Lung (tissue), 12 donors: ENCODE data around the gene AP2A2. TPM values are rescaled to one million over a fixed set of nuclear protein-coding genes. Genes with fewer than 3 reads are reported as not detected.

Source experiments
- ATAC-seq: fragments of 200-7000 bp; cut with Tn5 transposase; one replicate; pipeline ENCODE4 v1.9.1; 2020; ENCODE audit warnings: moderate number of reproducible peaks; ENCODE audit not compliant: insufficient read depth, low FRiP score
- DNase-seq, 3 donors: peaks; one replicate each; pipeline ENCODE4 v3.0.0-alpha.2; 2013 to 2017
- H3K27ac ChIP-seq, 2 donors: one replicate each; pipeline ENCODE4 v1.5.1; 2013; ENCODE audit warnings: mild to moderate bottlenecking in 2 of 2, moderate library complexity in 2 of 2, control low read depth in 1 of 2, inconsistent platforms in 1 of 2, low read depth in 1 of 2, low read length in 1 of 2
- H3K27me3 ChIP-seq, 3 donors: one replicate each; pipeline ENCODE4 v1.5.1; 2013; ENCODE audit warnings: low read length in 2 of 3; ENCODE audit not compliant: control insufficient read depth in 3 of 3, insufficient read depth in 3 of 3
- H3K36me3 ChIP-seq, 4 donors: one replicate each; pipeline ENCODE4 v1.5.1; 2013; ENCODE audit warnings: low read length in 4 of 4, mild to moderate bottlenecking in 1 of 4, moderate library complexity in 1 of 4; ENCODE audit not compliant: control insufficient read depth in 4 of 4, insufficient read depth in 4 of 4
- H3K4me1 ChIP-seq, 5 donors: one replicate each; pipeline ENCODE4 v1.5.1; 2013; ENCODE audit warnings: low read length in 5 of 5, mild to moderate bottlenecking in 2 of 5, moderate library complexity in 1 of 5; ENCODE audit not compliant: control insufficient read depth in 5 of 5, insufficient read depth in 5 of 5
- H3K4me3 ChIP-seq: one replicate; pipeline ENCODE4 v1.5.1; 2013; ENCODE audit warnings: mild to moderate bottlenecking, control low read depth, moderate library complexity
- H3K9ac ChIP-seq, 2 donors: one replicate each; pipeline ENCODE4 v1.5.1; 2013; ENCODE audit warnings: low read length in 2 of 2, control low read depth in 1 of 2; ENCODE audit not compliant: insufficient read depth in 1 of 2
- H3K9me3 ChIP-seq, 4 donors: one replicate each; pipeline ENCODE4 v1.5.1; 2013; ENCODE audit warnings: low read length in 3 of 4, mild to moderate bottlenecking in 1 of 4, moderate library complexity in 1 of 4; ENCODE audit not compliant: control insufficient read depth in 4 of 4, insufficient read depth in 3 of 4
- CTCF ChIP-seq: IDR thresholded peaks from 2 replicates; pipeline ENCODE4 v1.5.1; 2012; ENCODE audit warnings: mild to moderate bottlenecking; ENCODE audit errors: control extremely low read depth, extremely low read depth
- WGBS, 2 donors: extraction: QIAGEN DNeasy Blood & Tissue Kit; methylation state at CpG; one replicate each; pipeline ENCODE4 v1.1.7; 2013; 5-methylcytosine and 5-hydroxymethylcytosine counted together
- polyA plus RNA-seq, 2 donors: library from polyadenylated mRNA; stranded (reverse); fragments of 200-250 nt; gene quantifications; one replicate each; pipeline ENCODE4 v1.2.1, GENCODE V29; 2013
- total RNA-seq, 2 donors: library from RNA; depleted of rRNA in 1 of 2; stranded (reverse); fragments of >200 nt in 1 of 2; gene quantifications; one replicate each; pipeline ENCODE4 v1.2.1, GENCODE V29; 2014 to 2021
- donor health status: control.
- donor health status: control.
- donor health status: Bipolar disorder and iron deficiency.
- donor health status: healthy.
- donor health status: DM: yes; HTN: yes; CAD: no.

The AP2A2 gene
- total and polyA plus RNA-seq, 4 donors = 33.8 to 93.2 (median 54.4) TPM

GRCh38 chr11:1002406-1002984 lies 76.8 kb downstream of the AP2A2 start:
- no peaks in the 10 kb centered on the region for H3K27me3 ChIP-seq
- H3K36me3 ChIP-seq = peaks cover 0 to 67% (median 8%) of the 10 kb centered on the region in 4 donors
- no peak for TF ChIP-seq CTCF
- 93 to 97% methylated on average over 20 of the region's 20 CpGs for WGBS, 2 donors
- H3K4me1 ChIP-seq = no peaks in the 10 kb centered on the region
- H3K9me3 ChIP-seq = no peaks in the 10 kb centered on the region
- DNase-seq (no peak), ATAC-seq (no peak)
- H3K4me3 ChIP-seq = no peak overlapping the region
- H3K27ac ChIP-seq = no peak overlapping the region
- no peak overlapping the region for H3K9ac ChIP-seq

- no peak overlapping the region for H3K27ac ChIP-seq
- H3K27me3 ChIP-seq = no peaks in the 10 kb centered on the region
- H3K36me3 ChIP-seq = peaks cover 2 to 73% (median 8%) of the 10 kb centered on the region in 4 donors
- WGBS, 2 donors = 91 to 93% methylated on average over 20 of the region's 20 CpGs
- no peaks in the 10 kb centered on the region for H3K4me1 ChIP-seq
- no peak for ATAC-seq
- TF ChIP-seq CTCF = no peak
- no peaks in the 10 kb centered on the region for H3K9me3 ChIP-seq
- no peak for DNase-seq
- no peak overlapping the region for H3K9ac ChIP-seq
- H3K4me3 ChIP-seq = no peak overlapping the region
These were observed 77.5 kb downstream of the AP2A2 start for GRCh38 chr11:1003159-1003558.

GRCh38 chr11:1005928-1006327 lies 80.3 kb downstream of the AP2A2 start:
- Histone ChIP-seq H3K36me3 (peaks cover 6 to 84% (median 18%) of the 10 kb centered on the region in 4 donors), H3K9ac (no peak overlapping the region), H3K27me3 (no peaks in the 10 kb centered on the region), H3K9me3 (no peaks in the 10 kb centered on the region), H3K27ac (no peak overlapping the region), H3K4me3 (no peak overlapping the region), H3K4me1 (no peaks in the 10 kb centered on the region)
- 85 to 87% methylated on average over 21 of the region's 21 CpGs for WGBS, 2 donors
- TF ChIP-seq CTCF = no peak
- DNase-seq (no peak), ATAC-seq (no peak)

GRCh38 chr11:1006762-1007161 lies 81.1 kb downstream of the AP2A2 start:
- TF ChIP-seq CTCF = no peak
- H3K9ac ChIP-seq = no peak overlapping the region
- ATAC-seq (no peak), DNase-seq (no peak)
- no peaks in the 10 kb centered on the region for H3K4me1 ChIP-seq
- no peak overlapping the region for H3K4me3 ChIP-seq
- no peaks in the 10 kb centered on the region for H3K9me3 ChIP-seq
- no peaks in the 10 kb centered on the region for H3K27me3 ChIP-seq
- H3K27ac ChIP-seq = no peak overlapping the region
- H3K36me3 ChIP-seq = peaks cover 8 to 84% (median 19%) of the 10 kb centered on the region in 4 donors
- 93 to 95% methylated on average over 13 of the region's 13 CpGs for WGBS, 2 donors
